WTC11 (cell line): Measurements from ENCODE around the gene KCNN1.

Experiments
- CTCF ChIP-seq: fragments of 200-600 bp; IDR thresholded peaks from 2 replicates; pipeline ENCODE4 v1.8.0; 2022; ENCODE audit warnings: antibody characterized with exemption
- NR2C2 ChIP-seq: sonication (generic); formaldehyde crosslinking; IDR thresholded peaks from 2 replicates; pipeline ENCODE4 v1.8.0; 2022; ENCODE audit warnings: mild to moderate bottlenecking, missing genetic modification reagents

GRCh38 chr19:18001777-18002345 is 35.0 kb downstream of the KCNN1 start:
- TF ChIP-seq NR2C2 (CRISPR knock-in tag) (no peak), CTCF (no peak)
